Thymus (tissue), 11 donors: Measurements from ENCODE around the gene ZIC5. TPM values are rescaled to one million over a fixed set of nuclear protein-coding genes. Genes with fewer than 3 reads are reported as not detected.

Experiments
- DNase-seq, 9 donors: peaks; one replicate each; pipeline ENCODE4 v3.0.0-alpha.2; 2013; ENCODE audit warnings: low spot score in 9 of 9, low read depth in 6 of 9, missing footprints in 1 of 9
- H3K27ac ChIP-seq, 2 donors: one replicate each; pipeline ENCODE4 v1.5.1; 2013; ENCODE audit warnings: control low read depth in 1 of 2, low read depth in 1 of 2, low read length in 1 of 2, mild to moderate bottlenecking in 1 of 2, moderate library complexity in 1 of 2
- H3K27me3 ChIP-seq, 2 donors: one replicate each; pipeline ENCODE4 v1.5.1; 2013; ENCODE audit warnings: low read length in 1 of 2; ENCODE audit not compliant: control insufficient read depth in 2 of 2, insufficient read depth in 1 of 2
- H3K36me3 ChIP-seq, 2 donors: one replicate each; pipeline ENCODE4 v1.5.1; 2013; ENCODE audit warnings: low read length in 1 of 2, mild to moderate bottlenecking in 1 of 2, moderate library complexity in 1 of 2; ENCODE audit not compliant: control insufficient read depth in 2 of 2, insufficient read depth in 2 of 2
- H3K4me1 ChIP-seq, 2 donors: one replicate each; pipeline ENCODE4 v1.5.1; 2013; ENCODE audit warnings: low read length in 2 of 2; ENCODE audit not compliant: control insufficient read depth in 2 of 2, insufficient read depth in 2 of 2
- H3K4me3 ChIP-seq, 2 donors: one replicate each; pipeline ENCODE4 v1.5.1; 2013; ENCODE audit warnings: low read length in 2 of 2, control low read depth in 1 of 2, mild to moderate bottlenecking in 1 of 2
- H3K9me3 ChIP-seq, 2 donors: one replicate each; pipeline ENCODE4 v1.5.1; 2013; ENCODE audit warnings: low read length in 1 of 2, mild to moderate bottlenecking in 1 of 2; ENCODE audit not compliant: control insufficient read depth in 2 of 2, insufficient read depth in 1 of 2
- WGBS: extraction: QIAGEN DNeasy Blood & Tissue Kit; methylation state at CpG from one replicate; pipeline ENCODE4 v1.1.7; 2013; 5-methylcytosine and 5-hydroxymethylcytosine counted together
- polyA plus RNA-seq: library from polyadenylated mRNA; stranded (reverse); fragments of 200-250 nt; gene quantifications from one replicate; pipeline ENCODE4 v1.2.3, GENCODE V29; 2013
- total RNA-seq: library from RNA; stranded (reverse); fragments of 120-200 nt; gene quantifications from one replicate; pipeline ENCODE4 v1.2.4, GENCODE V29; 2013
- donor health status: healthy.

ZIC5 gene
- total and polyA plus RNA-seq, 2 donors, result under 0.01 to 0.07 TPM

GRCh38 chr13:99988529-99989275 is 17.1 kb upstream of the ZIC5 start:
- peaks cover 1 to 16% of the 10 kb centered on the region in 2 donors for H3K9me3 ChIP-seq
- H3K27me3 ChIP-seq, result peaks cover 82 to 99% of the 10 kb centered on the region in 2 donors
- no peaks in the 10 kb centered on the region for H3K36me3 ChIP-seq
- no peak overlapping the region for H3K4me3 ChIP-seq
- 8% methylated on average over 43 of the region's 43 CpGs for WGBS
- H3K27ac ChIP-seq, result no peak overlapping the region
- peaks cover 4 to 15% of the 10 kb centered on the region in 2 donors for H3K4me1 ChIP-seq
- peak in 1 of 9 donors; percentile 4 for DNase-seq

DNA sequence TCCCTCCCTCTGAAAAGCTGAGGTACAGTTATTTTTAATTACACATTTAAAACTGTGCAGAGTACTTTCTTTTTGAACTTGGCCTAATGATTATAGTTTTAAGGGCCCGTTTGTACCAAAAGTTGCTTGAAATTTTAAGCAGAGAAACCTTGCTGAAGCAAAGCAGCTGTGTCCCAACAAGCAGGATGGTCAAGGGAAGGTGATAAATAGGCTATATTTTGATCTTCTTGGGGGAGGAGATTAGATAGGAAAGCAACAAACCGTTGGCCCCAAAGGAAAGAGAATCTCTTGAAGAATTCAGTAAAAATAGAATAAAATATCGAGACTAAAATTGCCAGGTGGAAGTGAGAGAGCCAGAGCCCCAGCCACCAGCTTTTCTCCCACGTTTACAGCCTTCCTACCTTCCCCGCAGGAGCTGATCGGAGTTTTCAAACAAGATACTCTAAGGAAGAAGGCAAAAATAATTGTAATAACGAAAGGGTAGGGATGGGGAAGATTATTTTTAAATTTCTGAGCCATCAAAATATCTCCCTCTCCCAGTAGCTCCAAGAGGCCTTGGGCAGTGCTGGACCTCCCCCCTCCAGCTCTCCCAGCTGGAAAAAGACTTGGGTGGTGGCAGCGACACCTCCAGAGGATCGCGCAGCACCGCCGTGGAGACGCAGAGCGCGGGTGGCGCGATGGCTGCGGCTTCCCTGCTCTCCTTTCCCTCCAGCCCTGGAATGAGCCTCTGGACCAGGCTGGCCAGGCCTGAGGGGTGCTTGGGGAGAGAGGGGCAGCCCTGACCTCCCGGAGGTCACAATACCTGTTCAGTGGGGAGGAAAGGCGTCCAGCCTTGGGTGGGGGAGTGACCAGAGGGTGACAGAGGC is 15.8 kb upstream of the ZIC5 start:
- peak in 1 of 9 donors; percentile 15 for DNase-seq
- whole genome bisulfite sequencing, result 12% methylated on average over 20 of the region's 20 CpGs
- Histone ChIP-seq H3K4me3 (no peak overlapping the region), H3K9me3 (peaks cover 1 to 23% of the 10 kb centered on the region in 2 donors), H3K27ac (no peak overlapping the region), H3K4me1 (peaks cover 6 to 22% of the 10 kb centered on the region in 2 donors), H3K27me3 (peaks cover 87 to 99% of the 10 kb centered on the region in 2 donors), H3K36me3 (no peaks in the 10 kb centered on the region)

GRCh38 chr13:99986741-99987140 is 15.2 kb upstream of the ZIC5 start:
- peak in 1 of 9 donors; percentile 17 for DNase-seq
- peaks cover 1 to 23% of the 10 kb centered on the region in 2 donors for H3K9me3 ChIP-seq
- peaks cover 90 to 99% of the 10 kb centered on the region in 2 donors for H3K27me3 ChIP-seq
- no peak overlapping the region for H3K4me3 ChIP-seq
- no peaks in the 10 kb centered on the region for H3K36me3 ChIP-seq
- peaks cover 12 to 22% of the 10 kb centered on the region in 2 donors for H3K4me1 ChIP-seq
- H3K27ac ChIP-seq, result no peak overlapping the region
- 39% methylated on average over 8 of the region's 8 CpGs for WGBS

DNA sequence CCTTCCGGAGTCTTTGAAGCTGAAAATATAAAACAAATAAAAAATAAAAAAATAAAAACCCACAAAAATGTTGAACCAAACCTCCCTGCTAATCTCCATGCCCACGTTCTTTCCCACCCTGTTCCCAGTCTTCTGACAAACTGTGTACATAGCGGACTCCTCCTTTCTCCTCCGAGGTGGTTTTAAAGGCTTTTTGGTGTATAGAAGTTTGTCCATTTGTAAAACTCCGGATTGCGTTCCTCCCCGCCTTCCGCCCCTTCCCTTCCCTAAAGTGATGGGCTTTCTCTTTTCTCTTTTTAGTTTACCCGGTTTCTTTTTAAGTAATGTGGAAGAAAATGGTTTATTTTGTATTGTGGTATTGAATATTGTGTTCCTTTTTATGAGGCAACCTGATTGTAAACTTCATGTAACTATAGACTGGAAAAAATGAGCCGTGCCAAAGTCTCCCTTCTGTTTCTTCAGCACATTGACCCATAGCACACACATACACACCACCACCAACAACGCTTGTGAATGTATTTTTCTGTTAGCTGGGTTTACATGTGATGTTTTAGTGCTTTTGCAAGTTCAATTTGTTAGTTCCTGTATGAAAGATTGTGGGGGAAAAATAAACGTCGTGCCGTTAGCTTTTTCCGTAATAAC is 14.4 kb upstream of the ZIC5 start:
- peaks cover 89 to 98% of the 10 kb centered on the region in 2 donors for H3K27me3 ChIP-seq
- H3K36me3 ChIP-seq, result no peaks in the 10 kb centered on the region
- H3K9me3 ChIP-seq, result peaks cover 1 to 22% of the 10 kb centered on the region in 2 donors
- WGBS, result 44% methylated on average over 15 of the region's 15 CpGs
- no peak overlapping the region for H3K4me3 ChIP-seq
- DNase-seq, result peak in 1 of 9 donors; percentile 16
- no peak overlapping the region for H3K27ac ChIP-seq
- H3K4me1 ChIP-seq, result peaks cover 13 to 23% of the 10 kb centered on the region in 2 donors

DNA sequence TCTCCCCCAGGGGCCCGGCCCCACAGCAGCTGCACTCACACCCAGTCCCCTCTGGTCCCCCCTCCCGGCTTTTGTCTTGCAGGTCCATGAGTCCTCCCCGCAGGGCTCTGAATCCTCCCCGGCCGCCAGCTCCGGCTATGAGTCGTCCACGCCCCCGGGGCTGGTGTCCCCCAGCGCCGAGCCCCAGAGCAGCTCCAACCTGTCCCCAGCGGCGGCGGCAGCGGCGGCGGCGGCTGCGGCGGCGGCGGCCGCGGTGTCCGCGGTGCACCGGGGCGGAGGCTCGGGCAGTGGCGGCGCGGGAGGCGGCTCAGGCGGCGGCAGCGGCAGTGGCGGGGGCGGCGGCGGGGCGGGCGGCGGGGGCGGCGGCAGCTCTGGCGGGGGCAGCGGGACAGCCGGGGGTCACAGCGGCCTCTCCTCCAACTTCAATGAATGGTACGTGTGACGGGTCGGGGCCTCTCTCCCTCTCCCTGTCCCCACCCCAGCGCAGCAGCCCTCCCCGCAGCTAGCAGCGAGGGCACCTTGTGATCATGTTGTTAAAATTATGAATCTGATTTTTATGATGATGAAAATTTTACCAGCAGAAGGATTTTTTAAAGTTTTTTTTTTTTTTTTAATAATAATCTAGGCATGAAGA is 13.8 kb upstream of the ZIC5 start:
- no peaks in the 10 kb centered on the region for H3K36me3 ChIP-seq
- H3K4me3 ChIP-seq, result no peak overlapping the region
- peaks cover 13 to 24% of the 10 kb centered on the region in 2 donors for H3K4me1 ChIP-seq
- peaks cover 1 to 17% of the 10 kb centered on the region in 2 donors for H3K9me3 ChIP-seq
- 3% methylated on average over 54 of the region's 55 CpGs for WGBS
- no peak for DNase-seq
- no peak overlapping the region for H3K27ac ChIP-seq
- peaks cover 89 to 98% of the 10 kb centered on the region in 2 donors for H3K27me3 ChIP-seq

DNA sequence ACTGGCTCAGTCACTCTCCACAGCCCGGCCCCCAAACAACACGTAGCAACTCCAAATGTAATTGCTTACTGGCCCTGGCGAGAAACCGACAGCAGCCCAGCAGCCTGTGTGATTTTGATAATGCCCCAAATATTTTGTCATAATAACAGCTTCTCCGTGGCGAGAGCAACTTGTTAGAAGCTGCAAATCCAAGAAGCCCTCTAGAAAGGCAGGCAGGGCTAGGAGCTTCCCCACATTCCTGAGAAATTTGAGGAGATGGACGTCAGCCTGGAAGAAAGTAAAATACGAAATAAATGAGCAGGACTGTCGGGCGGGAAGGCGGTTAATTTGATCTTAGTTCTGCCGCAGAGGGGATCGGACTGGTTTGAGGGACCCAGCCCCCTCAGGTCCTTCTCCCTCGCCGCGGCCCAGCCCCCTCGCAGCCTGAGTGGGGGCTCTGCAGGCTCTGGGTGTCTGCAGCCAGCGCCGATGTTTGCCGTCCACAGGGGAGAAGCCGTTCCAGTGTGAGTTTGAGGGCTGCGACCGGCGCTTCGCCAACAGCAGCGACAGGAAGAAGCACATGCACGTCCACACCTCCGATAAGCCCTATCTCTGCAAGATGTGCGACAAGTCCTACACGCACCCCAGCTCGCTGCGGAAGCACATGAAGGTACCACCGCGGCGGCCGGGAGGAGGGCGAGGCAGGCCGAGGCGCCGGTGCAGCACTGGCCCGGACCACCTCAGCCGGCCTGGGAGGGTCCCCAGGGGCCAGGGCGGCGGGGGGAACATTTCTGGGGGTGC is 13.1 kb upstream of the ZIC5 start:
- H3K27me3 ChIP-seq, result peaks cover 90 to 98% of the 10 kb centered on the region in 2 donors
- no peak overlapping the region for H3K27ac ChIP-seq
- H3K36me3 ChIP-seq, result no peaks in the 10 kb centered on the region
- H3K9me3 ChIP-seq, result peaks cover 1 to 16% of the 10 kb centered on the region in 2 donors
- H3K4me1 ChIP-seq, result peaks cover 19 to 26% of the 10 kb centered on the region in 2 donors
- 5% methylated on average over 44 of the region's 44 CpGs for WGBS
- DNase-seq, result no peak
- H3K4me3 ChIP-seq, result no peak overlapping the region

DNA sequence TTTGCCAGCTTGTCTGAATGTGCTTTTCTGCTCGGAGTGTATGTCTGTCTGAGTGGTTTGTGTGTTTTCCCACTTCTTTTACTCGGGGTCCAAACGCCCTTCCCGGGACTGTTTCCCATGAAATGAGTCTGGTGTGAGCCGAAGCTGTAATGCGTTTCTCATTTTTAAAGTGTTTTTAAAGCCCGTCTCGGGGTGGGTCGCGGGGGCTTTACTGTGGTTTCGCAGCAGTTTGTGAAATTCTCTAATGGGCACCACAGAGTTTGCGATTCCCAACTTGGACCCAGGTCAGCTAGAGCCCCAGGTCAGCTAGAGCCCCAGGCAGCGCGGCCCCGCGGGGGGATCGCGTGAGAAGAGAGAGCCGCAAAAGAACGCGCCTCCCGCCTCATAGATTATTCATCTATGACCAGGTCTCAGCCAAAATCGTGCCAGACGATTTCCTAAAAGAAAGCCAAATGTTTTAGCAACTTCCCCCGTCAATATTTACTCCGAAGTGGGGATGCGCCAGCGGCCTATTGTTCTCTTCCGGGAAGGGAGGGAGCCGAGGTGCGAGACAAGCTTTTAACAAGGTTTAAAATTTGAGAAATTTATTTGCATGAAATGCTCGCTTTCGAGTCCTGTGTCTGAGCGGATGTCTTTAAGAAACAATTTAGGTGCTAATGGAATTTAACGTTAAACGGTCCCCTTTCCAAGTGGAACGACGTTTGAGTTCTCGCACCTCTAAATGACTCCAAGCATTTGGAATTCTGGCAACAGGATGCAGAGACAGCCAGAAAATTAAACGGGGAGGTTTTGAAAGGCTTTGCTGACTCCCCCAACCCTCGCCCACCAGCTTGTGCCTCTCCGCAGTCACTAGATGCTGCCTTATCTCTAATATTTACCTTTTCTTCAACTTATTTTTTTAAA is 12.2 kb upstream of the ZIC5 start:
- Histone ChIP-seq H3K27me3 (peaks cover 91 to 98% of the 10 kb centered on the region in 2 donors), H3K27ac (no peak overlapping the region), H3K36me3 (no peaks in the 10 kb centered on the region), H3K9me3 (peaks cover 1 to 23% of the 10 kb centered on the region in 2 donors), H3K4me1 (peaks cover 19 to 22% of the 10 kb centered on the region in 2 donors), H3K4me3 (no peak overlapping the region)
- no peak for DNase-seq
- WGBS, result 11% methylated on average over 42 of the region's 42 CpGs
